ENCODE results near the gene CUL4A.
"Not testable (repeated sequence)": the region's sequence is repeated elsewhere in the genome, so short reads cannot be mapped to it uniquely, and the experiment has no call there.

CUL4A gene

DNA sequence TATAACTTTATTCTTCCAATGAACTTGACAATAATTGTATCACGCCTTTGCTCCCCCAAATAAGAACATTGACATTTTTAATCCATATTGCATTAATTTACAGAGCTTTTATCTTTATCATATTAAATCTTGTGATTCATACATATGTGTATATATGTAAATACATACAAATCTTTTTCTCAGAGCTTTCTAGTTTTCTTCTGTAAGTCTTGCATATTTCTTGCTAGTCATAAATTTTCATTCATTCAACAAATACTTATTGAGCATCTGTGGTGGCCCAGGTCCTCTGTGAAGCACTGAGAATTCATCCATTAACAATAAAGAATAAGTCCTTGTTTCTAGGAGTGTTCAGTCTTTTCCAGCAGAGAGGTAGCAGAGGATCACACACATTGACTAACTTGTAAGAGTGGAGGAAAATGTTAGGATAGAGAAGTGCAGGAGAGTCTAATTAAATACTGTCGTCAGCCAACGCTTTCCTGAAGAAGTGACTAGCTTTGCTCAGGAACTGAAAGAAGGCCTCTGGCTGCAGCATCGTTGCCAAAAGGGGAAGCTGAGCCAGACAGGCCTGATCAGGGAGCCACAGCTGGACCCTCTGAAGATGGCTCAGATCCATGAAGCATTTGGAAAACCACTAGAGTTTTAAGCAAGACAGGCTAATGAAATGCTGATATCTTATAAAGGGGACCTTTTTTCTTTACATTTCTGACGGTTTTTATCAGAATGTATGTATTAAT lies 49.1 kb downstream of the CUL4A start:
- H3K36me3 ChIP-seq (ENCODE audit: insufficient read depth, low read length): peaks cover 85% of the 10 kb centered on the region
- H3K27ac ChIP-seq (ENCODE audit: low read length): no peak overlapping the region
- no peaks in the 10 kb centered on the region for H3K27me3 ChIP-seq (ENCODE audit: insufficient read depth, low read length, poor library complexity)
- TF ChIP-seq CTCF (IDR thresholded peaks at IDR 0.05; ENCODE audit: borderline replicate concordance, extremely low read depth, low read length, poor library complexity, severe bottlenecking) (no peak), EZH2 (IDR thresholded peaks at IDR 0.05; ENCODE audit: borderline replicate concordance, low read depth, low read length, severe bottlenecking) (no peak)
- DNase-seq (no peak), ATAC-seq (ENCODE audit: insufficient read depth, low read depth) (no peak)
- no peak overlapping the region for H3K9ac ChIP-seq (ENCODE audit: low read depth, low read length)
- no peak overlapping the region for H2AFZ ChIP-seq (ENCODE audit: low read depth, low read length)
- H3K4me1 ChIP-seq (ENCODE audit: insufficient read depth, low read length): no peaks in the 10 kb centered on the region
- H4K20me1 ChIP-seq (ENCODE audit: insufficient read depth, low read length): no peaks in the 10 kb centered on the region
- H3K9me3 ChIP-seq (ENCODE audit: insufficient read depth, low read length, severe bottlenecking): no peaks in the 10 kb centered on the region
- no peaks in the 10 kb centered on the region for H3K79me2 ChIP-seq (ENCODE audit: insufficient read depth, low read length)
- H3K4me2 ChIP-seq (ENCODE audit: insufficient read depth, low read length): no peak overlapping the region
- no peak overlapping the region for H3K4me3 ChIP-seq (ENCODE audit: low read depth in 1 of 2, low read length in 2 of 2)

DNA sequence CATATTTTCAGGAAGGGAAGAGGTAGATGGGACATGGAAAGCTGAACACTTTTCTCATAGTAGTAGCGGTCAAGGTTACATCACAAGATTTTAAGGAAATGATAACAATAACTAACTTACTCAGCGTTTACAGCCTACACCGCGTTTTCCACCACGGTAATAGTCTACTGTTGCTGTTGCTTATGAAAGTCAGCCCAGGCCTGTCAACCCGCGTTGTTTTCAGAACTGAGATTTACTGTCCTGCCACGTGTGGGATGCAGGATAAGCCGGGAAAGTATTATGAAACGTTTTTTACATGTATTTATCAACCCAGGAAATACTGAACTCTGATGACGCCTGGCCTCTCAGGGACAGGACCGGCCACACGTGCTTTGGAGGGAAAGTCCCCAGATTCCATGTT lies 51.6 kb downstream of the CUL4A start:
- Histone ChIP-seq H3K4me3 (ENCODE audit: low read depth in 1 of 2, low read length in 2 of 2) (no peak overlapping the region), H3K79me2 (ENCODE audit: insufficient read depth, low read length) (no peaks in the 10 kb centered on the region), H4K20me1 (ENCODE audit: insufficient read depth, low read length) (no peaks in the 10 kb centered on the region), H2AFZ (ENCODE audit: low read depth, low read length) (no peak overlapping the region), H3K9ac (ENCODE audit: low read depth, low read length) (no peak overlapping the region), H3K4me1 (ENCODE audit: insufficient read depth, low read length) (no peaks in the 10 kb centered on the region), H3K4me2 (ENCODE audit: insufficient read depth, low read length) (no peak overlapping the region), H3K9me3 (ENCODE audit: insufficient read depth, low read length, severe bottlenecking) (no peaks in the 10 kb centered on the region), H3K27me3 (ENCODE audit: insufficient read depth, low read length, poor library complexity) (no peaks in the 10 kb centered on the region), H3K27ac (ENCODE audit: low read length) (no peak overlapping the region), H3K36me3 (ENCODE audit: insufficient read depth, low read length) (peaks cover 72% of the 10 kb centered on the region)
- ATAC-seq (ENCODE audit: insufficient read depth, low read depth) (no peak), DNase-seq (no peak)
- TF ChIP-seq CTCF (IDR thresholded peaks at IDR 0.05; ENCODE audit: borderline replicate concordance, extremely low read depth, low read length, poor library complexity, severe bottlenecking) (no peak), EZH2 (IDR thresholded peaks at IDR 0.05; ENCODE audit: borderline replicate concordance, low read depth, low read length, severe bottlenecking) (no peak)

- H3K4me3 ChIP-seq (ENCODE audit: low read depth in 1 of 2, low read length in 2 of 2); H2AFZ ChIP-seq (ENCODE audit: low read depth, low read length); ATAC-seq (ENCODE audit: insufficient read depth, low read depth); H3K79me2 ChIP-seq (ENCODE audit: insufficient read depth, low read length); H4K20me1 ChIP-seq (ENCODE audit: insufficient read depth, low read length); H3K9ac ChIP-seq (ENCODE audit: low read depth, low read length); H3K4me1 ChIP-seq (ENCODE audit: insufficient read depth, low read length); H3K4me2 ChIP-seq (ENCODE audit: insufficient read depth, low read length); H3K9me3 ChIP-seq (ENCODE audit: insufficient read depth, low read length, severe bottlenecking); DNase-seq; H3K27ac ChIP-seq (ENCODE audit: low read length); H3K27me3 ChIP-seq (ENCODE audit: insufficient read depth, low read length, poor library complexity): not testable (repeated sequence)
- peaks cover 53% of the 10 kb centered on the region for H3K36me3 ChIP-seq (ENCODE audit: insufficient read depth, low read length)
Observed at GRCh38 chr13:113263016-113263415, 53.6 kb downstream of the CUL4A start.

- Histone ChIP-seq H4K20me1 (ENCODE audit: insufficient read depth, low read length) (no peaks in the 10 kb centered on the region), H3K36me3 (ENCODE audit: insufficient read depth, low read length) (peaks cover 12% of the 10 kb centered on the region), H3K4me2 (ENCODE audit: insufficient read depth, low read length) (no peak overlapping the region), H3K79me2 (ENCODE audit: insufficient read depth, low read length) (no peaks in the 10 kb centered on the region), H2AFZ (ENCODE audit: low read depth, low read length) (no peak overlapping the region), H3K4me3 (ENCODE audit: low read depth in 1 of 2, low read length in 2 of 2) (no peak overlapping the region), H3K9ac (ENCODE audit: low read depth, low read length) (no peak overlapping the region), H3K27me3 (ENCODE audit: insufficient read depth, low read length, poor library complexity) (no peaks in the 10 kb centered on the region), H3K9me3 (ENCODE audit: insufficient read depth, low read length, severe bottlenecking) (no peaks in the 10 kb centered on the region), H3K4me1 (ENCODE audit: insufficient read depth, low read length) (no peaks in the 10 kb centered on the region), H3K27ac (ENCODE audit: low read length) (no peak overlapping the region)
- DNase-seq (no peak), ATAC-seq (ENCODE audit: insufficient read depth, low read depth) (peak; percentile 24; the same call in 1 of the 3 replicates)
- no peak for TF ChIP-seq CTCF (IDR thresholded peaks at IDR 0.05; ENCODE audit: borderline replicate concordance, extremely low read depth, low read length, poor library complexity, severe bottlenecking)
- no peak for TF ChIP-seq EZH2 (IDR thresholded peaks at IDR 0.05; ENCODE audit: borderline replicate concordance, low read depth, low read length, severe bottlenecking)
Observed at GRCh38 chr13:113267642-113268405, 58.4 kb downstream of the CUL4A start.

Measured in DND-41 (cell line).